Pancreas (tissue), 8 donors: ENCODE data around the gene IDI1. TPM values are rescaled to one million over a fixed set of nuclear protein-coding genes. Genes with fewer than 3 reads are reported as not detected.

ENCODE experiments used
- polyA plus RNA-seq, 2 donors: library from polyadenylated mRNA; stranded (reverse); fragments of 200-250 nt; gene quantifications; one replicate each; pipeline ENCODE4 v1.2.3, GENCODE V29; 2013
- total RNA-seq, 6 donors: library from RNA; stranded (reverse); fragmentation: NEBNext Ultra II Directional in 4 of 6; extraction: Animal tissue kit (Norgen Biotek cat#: 25700) in 4 of 6; gene quantifications; one replicate each; pipeline versions ENCODE4 v1.2.1 to v1.2.4, GENCODE V29; 2021 to 2023
- donor health status: healthy with polysubstance abuse.
- donor health status: DM: no; HTN: no; CAD: no; lungs with moderate emphysema.
- donor health status: DM: no; HTN: no; CAD: no.
- donor health status: Bipolar disorder and iron deficiency.
- donor health status: DM: yes; HTN: yes; CAD: no.
- donor health status: DM: no; HTN: no; CAD: no.
- donor health status: DM: no; HTN: no; CAD: no.
- donor health status: DM: yes; HTN: yes; CAD: no.

Gene IDI1
- total and polyA plus RNA-seq, 8 donors, result 5.4 to 26.7 (median 9.6) TPM

Other genes with a start within 250 kb of the IDI1 start
- 10 to 100 TPM; 31.6 to 53.3 (median 35.7) TPM for gene LARP4B, start 117.4 kb downstream of the IDI1 start, total RNA-seq
- gene LARP4B, start 117.4 kb downstream of the IDI1 start, polyA plus RNA-seq, result 10 to 100 TPM; 10.1 to 15.4 TPM
- 10 to 100 TPM in 5 of 6 donors, 1 to 10 TPM in 1; 7.5 to 18.4 (median 15.8) TPM for gene GTPBP4, start 60.7 kb downstream of the IDI1 start, total RNA-seq
- gene GTPBP4, start 60.7 kb downstream of the IDI1 start, polyA plus RNA-seq, result 10 to 100 TPM in 1 of 2 donors, 1 to 10 TPM in 1; 6.9 to 18.3 TPM
- gene IDI2, start 23.3 kb downstream of the IDI1 start, total RNA-seq, result not detected
- under 1 TPM; 0.14 to 0.15 TPM for gene IDI2, start 23.3 kb downstream of the IDI1 start, polyA plus RNA-seq
- gene WDR37, start 7.3 kb upstream of the IDI1 start, total RNA-seq, result 10 to 100 TPM in 1 of 6 donors, 1 to 10 TPM in 5; 8.5 to 11.6 (median 8.9) TPM
- 1 to 10 TPM; 4.6 to 8.5 TPM for gene WDR37, start 7.3 kb upstream of the IDI1 start, polyA plus RNA-seq